GM12878 (cell line): ENCODE results near the gene ACSM6. TPM values are rescaled to one million over a fixed set of nuclear protein-coding genes. Genes with fewer than 3 reads are reported as not detected.

Experiments used
- CBX5 ChIP-seq: sonication (generic); IDR thresholded peaks from 2 replicates; pipeline ENCODE4 v1.6.1; 2016; ENCODE audit warnings: low read depth, moderate library complexity, mild to moderate bottlenecking, inconsistent platforms
- CEBPZ ChIP-seq: fragments of 150-350 bp; IDR thresholded peaks from 2 replicates; pipeline ENCODE4 v1.6.1; 2016; ENCODE audit warnings: low read depth, low read length
- CUX1 ChIP-seq: IDR thresholded peaks from 2 replicates; pipeline ENCODE4 v1.6.1; 2012; ENCODE audit warnings: improper control_type of control experiment, low read depth, low read length; ENCODE audit not compliant: insufficient replicate concordance
- ETV6 ChIP-seq, 2 experiments: fragments of 450-650 bp in 1 of 2; IDR thresholded peaks in 1 of 2; conservative IDR thresholded peaks in 1 of 2; 2 replicates each; pipeline ENCODE4 v1.6.1; 2014; ENCODE audit warnings: antibody characterized with exemption in 1 of 2, borderline replicate concordance in 1 of 2, low read depth in 1 of 2, mild to moderate bottlenecking in 1 of 2, moderate library complexity in 1 of 2
- EZH2 ChIP-seq: IDR thresholded peaks from 2 replicates; pipeline ENCODE4 v1.6.1; 2012; ENCODE audit warnings: low read depth, mild to moderate bottlenecking, control low read depth, inconsistent platforms, low read length, borderline replicate concordance; ENCODE audit not compliant: control insufficient read depth
- JUNB ChIP-seq: IDR thresholded peaks from 2 replicates; pipeline ENCODE4 v1.6.1; 2016; ENCODE audit warnings: antibody characterized with exemption, mild to moderate bottlenecking
- PKNOX1 ChIP-seq: fragments of 450-650 bp; IDR thresholded peaks from 2 replicates; pipeline ENCODE4 v1.6.1; 2016; ENCODE audit warnings: mild to moderate bottlenecking
- TAF1 ChIP-seq: IDR thresholded peaks from 2 replicates; pipeline ENCODE4 v1.6.1; 2011; ENCODE audit warnings: mild to moderate bottlenecking, low read depth, low read length, borderline replicate concordance
- YY1 ChIP-seq: IDR thresholded peaks from 2 replicates; pipeline ENCODE4 v1.6.1; 2011; ENCODE audit warnings: low read depth, mild to moderate bottlenecking, low read length
- ZNF687 ChIP-seq: fragments of 450-650 bp; IDR thresholded peaks from 2 replicates; pipeline ENCODE4 v1.6.1; 2017; ENCODE audit warnings: mild to moderate bottlenecking, moderate library complexity
- polyA plus RNA-seq, 11 experiments: library from polyadenylated mRNA; depleted of rRNA in 4 of 11; unstranded in 6 of 11; stranded (reverse) in 5 of 11; fragments of >200 nt; fragmentation: Nextera tagmentation in 4 of 11; fragmentation: Illumina TruSeq in 1 of 11; extraction: Ambion mirVana in 4 of 11; extraction: Trizol in 1 of 11; gene quantifications; 1 replicate in 1 of 11; 2 replicates in 10 of 11; pipeline versions ENCODE4 v1.2.1 to v1.2.3, GENCODE V29; 2011 to 2016; ENCODE audit warnings: inconsistent platforms in 2 of 11, missing spikeins in 2 of 11, low read depth in 1 of 11
- total RNA-seq, 4 experiments: library from RNA; depleted of rRNA in 3 of 4; stranded (reverse); fragments of >200 nt in 3 of 4; fragmentation: Illumina TruSeq in 1 of 4; extraction: Trizol in 1 of 4; gene quantifications; 2 replicates each; pipeline versions ENCODE4 v1.2.1 to v1.2.3, GENCODE V29; 2013 to 2021

The ACSM6 gene
- total and polyA plus RNA-seq, 10 of the 15 experiments (the other 5 are each of a cell fraction or from before 2014, with no cell fraction given): 0.06 to 0.21 (median 0.20) TPM; not detected in 7

- TF ChIP-seq ZNF687 (no peak), CUX1 (no peak), JUNB (no peak), YY1 (no peak), TAF1 (no peak), EZH2 (no peak), PKNOX1 (no peak), CEBPZ (no peak), CBX5 (no peak), ETV6 (conservative IDR thresholded peaks at IDR 0.05 in 1 of 2, IDR thresholded peaks at IDR 0.05 in 1 of 2; ENCODE audit: borderline replicate concordance in 1 of 2, low read depth in 1 of 2) (no peak)
These were observed 67.0 kb downstream of the ACSM6 start (continued) for GRCh38 chr10:95260909-95261552.
